Progenitor cell of endocrine pancreas (in vitro differentiated cells): Measurements from ENCODE around the gene DLEC1. TPM values are rescaled to one million over a fixed set of nuclear protein-coding genes. Genes with fewer than 3 reads are reported as not detected.

Source experiments
- DNase-seq: peaks from one replicate; pipeline ENCODE4 v3.0.0; 2021; ENCODE audit warnings: low spot score; ENCODE audit not compliant: unreplicated experiment
- H3K27ac Mint-ChIP-seq: 2 replicates; pipeline ENCODE4 v1.8.0; 2021; ENCODE audit warnings: mild to moderate bottlenecking, moderate library complexity, mixed read lengths
- H3K27me3 Mint-ChIP-seq: 2 replicates; pipeline ENCODE4 v1.8.0; 2021; ENCODE audit warnings: mixed read lengths
- H3K36me3 Mint-ChIP-seq: 2 replicates; pipeline ENCODE4 v1.8.0; 2022; ENCODE audit warnings: mixed read lengths; ENCODE audit not compliant: insufficient read depth
- H3K4me1 Mint-ChIP-seq: 2 replicates; pipeline ENCODE4 v1.8.0; 2021; ENCODE audit warnings: low read depth, mixed read lengths
- H3K4me3 Mint-ChIP-seq: 2 replicates; pipeline ENCODE4 v1.8.0; 2021; ENCODE audit warnings: low read depth, mild to moderate bottlenecking, moderate library complexity, mixed read lengths
- H3K9me3 Mint-ChIP-seq: 2 replicates; pipeline ENCODE4 v1.8.0; 2021; ENCODE audit warnings: low read depth, mixed read lengths
- CTCF ChIP-seq: fragments of 200-600 bp; sonication (generic); IDR thresholded peaks from one replicate; pipeline ENCODE4 v1.5.0; 2021; ENCODE audit warnings: antibody characterized with exemption, mild to moderate bottlenecking; ENCODE audit not compliant: unreplicated experiment
- total RNA-seq: library from RNA; stranded (reverse); gene quantifications from 2 replicates; pipeline ENCODE4 v1.2.1, GENCODE V29; 2021

DLEC1 gene
- total RNA-seq, 1 donor from 2014 or later, result 1.3 TPM

GRCh38 chr3:38168151-38169026 lies 129.4 kb downstream of the DLEC1 start:
- no peak for DNase-seq
- H3K27me3 Mint-ChIP-seq, result no peaks in the 10 kb centered on the region
- no peak overlapping the region for H3K27ac Mint-ChIP-seq
- H3K9me3 Mint-ChIP-seq, result no peaks in the 10 kb centered on the region
- TF ChIP-seq CTCF, result no peak
- H3K36me3 Mint-ChIP-seq, result no peaks in the 10 kb centered on the region
- H3K4me3 Mint-ChIP-seq, result no peak overlapping the region
- peaks cover 16% of the 10 kb centered on the region for H3K4me1 Mint-ChIP-seq

GRCh38 chr3:38169027-38169317 lies 130.0 kb downstream of the DLEC1 start:
- TF ChIP-seq CTCF, result no peak
- Mint-ChIP-seq H3K27me3 (no peaks in the 10 kb centered on the region), H3K9me3 (no peaks in the 10 kb centered on the region), H3K36me3 (no peaks in the 10 kb centered on the region), H3K27ac (no peak overlapping the region), H3K4me3 (no peak overlapping the region), H3K4me1 (peaks cover 16% of the 10 kb centered on the region)
- DNase-seq, result no peak

GRCh38 chr3:38170722-38171121 lies 131.7 kb downstream of the DLEC1 start:
- H3K36me3 Mint-ChIP-seq, result no peaks in the 10 kb centered on the region
- no peak overlapping the region for H3K27ac Mint-ChIP-seq
- no peak overlapping the region for H3K4me3 Mint-ChIP-seq
- DNase-seq, result no peak
- H3K4me1 Mint-ChIP-seq, result peaks cover 13% of the 10 kb centered on the region
- H3K27me3 Mint-ChIP-seq, result no peaks in the 10 kb centered on the region
- H3K9me3 Mint-ChIP-seq, result no peaks in the 10 kb centered on the region
- TF ChIP-seq CTCF, result no peak

GRCh38 chr3:38171622-38172021 lies 132.6 kb downstream of the DLEC1 start:
- no peaks in the 10 kb centered on the region for H3K36me3 Mint-ChIP-seq
- no peak overlapping the region for H3K27ac Mint-ChIP-seq
- no peaks in the 10 kb centered on the region for H3K27me3 Mint-ChIP-seq
- peaks cover 10% of the 10 kb centered on the region for H3K4me1 Mint-ChIP-seq
- no peak for DNase-seq
- no peak overlapping the region for H3K4me3 Mint-ChIP-seq
- no peaks in the 10 kb centered on the region for H3K9me3 Mint-ChIP-seq
- TF ChIP-seq CTCF, result no peak

Other genes with a start within 250 kb of the DLEC1 start
- 53.3 and 55.3 TPM in 2 replicates for gene CTDSPL, start 177.3 kb upstream of the DLEC1 start, total RNA-seq
- 6.8 and 7.6 TPM in 2 replicates for gene VILL, start 48.4 kb upstream of the DLEC1 start, total RNA-seq
- gene PLCD1, start 9.6 kb upstream of the DLEC1 start, total RNA-seq, result 30.0 and 33.3 TPM in 2 replicates
- 97.8 and 104 TPM in 2 replicates for gene ACAA1, start 97.9 kb downstream of the DLEC1 start, total RNA-seq
- 23.9 and 24.2 TPM in 2 replicates for gene MYD88, start 99.5 kb downstream of the DLEC1 start, total RNA-seq
- 55.5 and 56.3 TPM in 2 replicates for gene OXSR1, start 126.3 kb downstream of the DLEC1 start, total RNA-seq
- gene SLC22A13, start 226.6 kb downstream of the DLEC1 start, total RNA-seq, result 0.62 and 0.67 TPM in 2 replicates
- gene SLC22A14, start 243.1 kb downstream of the DLEC1 start, total RNA-seq, result 0.18 and 0.72 TPM in 2 replicates